Karpas-422 (cell line): ENCODE measurements around the gene NABP2. TPM values are rescaled to one million over a fixed set of nuclear protein-coding genes. Genes with fewer than 3 reads are reported as not detected.
A peak's percentile ranks its signal among the peaks of the same experiment; 100 is the strongest.
"Not testable (repeated sequence)": the region's sequence is repeated elsewhere in the genome, so short reads cannot be mapped to it uniquely, and the experiment has no call there.

ENCODE experiments used
- DNase-seq: peaks from one replicate; pipeline ENCODE4 v3.0.0-alpha.2; 2015
- H2AFZ ChIP-seq: fragments of 200-600 bp; sonication (generic); 2 replicates; pipeline ENCODE4 v1.6.1; 2014; ENCODE audit warnings: antibody characterized with exemption, low read length, mixed read lengths
- H3K27ac ChIP-seq: fragments of 200-600 bp; sonication (generic); 2 replicates; pipeline ENCODE4 v1.5.1; 2014; ENCODE audit warnings: mild to moderate bottlenecking, low read length, moderate library complexity
- H3K27me3 ChIP-seq: fragments of 200-600 bp; sonication (generic); 2 replicates; pipeline ENCODE4 v1.6.1; 2014; ENCODE audit warnings: low read length, mixed read lengths
- H3K36me3 ChIP-seq: fragments of 200-600 bp; sonication (generic); 2 replicates; pipeline ENCODE4 v1.6.1; 2014; ENCODE audit warnings: low read length, mixed read lengths; ENCODE audit not compliant: insufficient read depth
- H3K4me1 ChIP-seq: fragments of 200-600 bp; sonication (generic); 2 replicates; pipeline ENCODE4 v1.6.1; 2014; ENCODE audit warnings: mild to moderate bottlenecking, low read length, mixed read lengths
- H3K4me2 ChIP-seq: fragments of 200-600 bp; sonication (generic); 2 replicates; pipeline ENCODE4 v1.6.1; 2014; ENCODE audit warnings: low read length, low read depth, mild to moderate bottlenecking; ENCODE audit not compliant: poor library complexity, severe bottlenecking
- H3K4me3 ChIP-seq: fragments of 200-600 bp; sonication (generic); 2 replicates; pipeline ENCODE4 v1.5.1; 2014; ENCODE audit warnings: mild to moderate bottlenecking, antibody characterized with exemption, low read length, mixed read lengths
- H3K79me2 ChIP-seq: fragments of 200-600 bp; sonication (generic); 2 replicates; pipeline ENCODE4 v1.6.1; 2014; ENCODE audit warnings: mild to moderate bottlenecking, low read length, mixed read lengths
- H3K9ac ChIP-seq: fragments of 200-600 bp; sonication (generic); 2 replicates; pipeline ENCODE4 v1.6.0; 2014; ENCODE audit warnings: low read length
- H3K9me2 ChIP-seq: fragments of 200-600 bp; sonication (generic), shearing (Covaris generic); replicated peaks from 2 replicates; pipeline ENCODE4 v1.6.0; 2014; ENCODE audit warnings: mild to moderate bottlenecking, low read length, moderate library complexity; ENCODE audit not compliant: insufficient read depth
- H3K9me3 ChIP-seq: fragments of 300-700, 200-600 bp; sonication (generic); 2 replicates; pipeline ENCODE4 v1.6.1; 2014; ENCODE audit warnings: low read length, mixed read lengths
- H4K20me1 ChIP-seq: fragments of 200-600 bp; sonication (generic); 2 replicates; pipeline ENCODE4 v1.6.1; 2014; ENCODE audit warnings: mild to moderate bottlenecking, antibody characterized with exemption, low read length, low read depth; ENCODE audit not compliant: insufficient read depth
- total RNA-seq: library from RNA; depleted of rRNA; stranded (reverse); fragments of >200 nt; shearing (Covaris generic); gene quantifications from 2 replicates; pipeline ENCODE4 v1.2.3, GENCODE V29; 2014; ENCODE audit warnings: low replicate concordance

The NABP2 gene
- total RNA-seq, 1 experiment from 2014 or later, result 45.6 TPM

GRCh38 chr12:56190695-56191155 is 33.4 kb upstream of the NABP2 start:
- H3K4me3 ChIP-seq, result peak overlapping the region; percentile 75
- no peaks in the 10 kb centered on the region for H4K20me1 ChIP-seq
- H3K27me3 ChIP-seq, result no peaks in the 10 kb centered on the region
- H3K4me2 ChIP-seq, result peak overlapping the region; percentile 90
- H3K4me1 ChIP-seq, result peaks cover 43% of the 10 kb centered on the region
- DNase-seq, result no peak
- peak overlapping the region; percentile 89; the same call in 1 of the 2 replicates for H2AFZ ChIP-seq
- H3K27ac ChIP-seq, result peak overlapping the region; percentile 66
- H3K9me2 ChIP-seq, result no peaks in the 10 kb centered on the region
- H3K9ac ChIP-seq, result peak overlapping the region; percentile 80
- H3K9me3 ChIP-seq, result no peaks in the 10 kb centered on the region
- peaks cover 40% of the 10 kb centered on the region for H3K79me2 ChIP-seq
- peaks cover 15% of the 10 kb centered on the region for H3K36me3 ChIP-seq

GRCh38 chr12:56192582-56192981 is 31.6 kb upstream of the NABP2 start:
- Histone ChIP-seq H3K36me3 (no peaks in the 10 kb centered on the region; the same call in 1 of the 2 replicates), H3K9me3 (no peaks in the 10 kb centered on the region), H2AFZ (peak overlapping the region; percentile 82), H3K27ac (peak overlapping the region; percentile 52), H3K9ac (0 out of 2 replicates have a peak overlapping the region, but pooled peaks have one; percentile 15), H3K27me3 (no peaks in the 10 kb centered on the region), H3K4me1 (peaks cover 37% of the 10 kb centered on the region), H3K4me2 (peak overlapping the region; percentile 10), H4K20me1 (no peaks in the 10 kb centered on the region), H3K9me2 (no peaks in the 10 kb centered on the region), H3K4me3 (no peak overlapping the region), H3K79me2 (peaks cover 23% of the 10 kb centered on the region)
- DNase-seq, result no peak

GRCh38 chr12:56193025-56193578 is 31.0 kb upstream of the NABP2 start:
- Histone ChIP-seq H4K20me1 (no peaks in the 10 kb centered on the region), H3K4me1 (peaks cover 32% of the 10 kb centered on the region), H3K9me3 (no peaks in the 10 kb centered on the region), H3K27me3 (no peaks in the 10 kb centered on the region), H3K79me2 (peaks cover 18% of the 10 kb centered on the region), H3K9me2 (no peaks in the 10 kb centered on the region), H3K4me3 (no peak overlapping the region), H3K27ac (peak overlapping the region; percentile 52; the same call in 1 of the 2 replicates), H2AFZ (peak overlapping the region; percentile 82), H3K36me3 (no peaks in the 10 kb centered on the region), H3K4me2 (peak overlapping the region; percentile 10), H3K9ac (no peak overlapping the region)
- peak; percentile 96 for DNase-seq

- DNase-seq, H3K27me3 ChIP-seq, H3K36me3 ChIP-seq, H3K9me2 ChIP-seq, H3K4me3 ChIP-seq, H3K9me3 ChIP-seq, H2AFZ ChIP-seq, H3K9ac ChIP-seq, H4K20me1 ChIP-seq, H3K4me2 ChIP-seq, H3K79me2 ChIP-seq, H3K27ac ChIP-seq: not testable (repeated sequence)
- H3K4me1 ChIP-seq, result peaks cover 16% of the 10 kb centered on the region
Measured at GRCh38 chr12:56196818-56197550, 27.2 kb upstream of the NABP2 start.

- Histone ChIP-seq H3K4me1 (peaks cover 9% of the 10 kb centered on the region), H3K27me3 (no peaks in the 10 kb centered on the region), H3K27ac (no peak overlapping the region), H3K79me2 (no peaks in the 10 kb centered on the region), H3K9me3 (no peaks in the 10 kb centered on the region), H3K36me3 (no peaks in the 10 kb centered on the region), H3K9ac (no peak overlapping the region), H3K4me2 (no peak overlapping the region), H3K9me2 (no peaks in the 10 kb centered on the region), H4K20me1 (no peaks in the 10 kb centered on the region), H3K4me3 (no peak overlapping the region), H2AFZ (no peak overlapping the region)
- DNase-seq, result no peak
Measured at GRCh38 chr12:56197921-56198635, 26.1 kb upstream of the NABP2 start.

- H3K36me3 ChIP-seq, result no peaks in the 10 kb centered on the region
- no peak overlapping the region for H3K4me3 ChIP-seq
- H2AFZ ChIP-seq, result no peak overlapping the region
- H3K79me2 ChIP-seq, result no peaks in the 10 kb centered on the region
- no peaks in the 10 kb centered on the region for H3K9me3 ChIP-seq
- H3K27me3 ChIP-seq, result no peaks in the 10 kb centered on the region
- no peak overlapping the region for H3K9ac ChIP-seq
- peaks cover 5% of the 10 kb centered on the region for H3K4me1 ChIP-seq
- H4K20me1 ChIP-seq, result no peaks in the 10 kb centered on the region
- no peak overlapping the region for H3K4me2 ChIP-seq
- no peaks in the 10 kb centered on the region for H3K9me2 ChIP-seq
- DNase-seq, result no peak
- H3K27ac ChIP-seq, result no peak overlapping the region
Measured at GRCh38 chr12:56198836-56199235, 25.3 kb upstream of the NABP2 start.

- Histone ChIP-seq H3K4me2 (no peak overlapping the region), H2AFZ (no peak overlapping the region), H3K27ac (no peak overlapping the region)
Measured at GRCh38 chr12:56202366-56202765, 21.8 kb upstream of the NABP2 start.

GRCh38 chr12:56202838-56203237 is 21.3 kb upstream of the NABP2 start:
- Histone ChIP-seq H3K36me3 (peaks cover 18% of the 10 kb centered on the region; the same call in 1 of the 2 replicates), H3K9me3 (no peaks in the 10 kb centered on the region), H3K79me2 (no peaks in the 10 kb centered on the region), H2AFZ (no peak overlapping the region), H3K4me3 (no peak overlapping the region), H3K27ac (no peak overlapping the region), H3K4me1 (peaks cover 25% of the 10 kb centered on the region), H3K9me2 (no peaks in the 10 kb centered on the region), H3K9ac (no peak overlapping the region), H4K20me1 (no peaks in the 10 kb centered on the region), H3K4me2 (no peak overlapping the region), H3K27me3 (no peaks in the 10 kb centered on the region)
- no peak for DNase-seq

More at GRCh38 chr12:56202366-56202765, 21.8 kb upstream of the NABP2 start:
- H3K36me3 ChIP-seq, result peaks cover 13% of the 10 kb centered on the region; the same call in 1 of the 2 replicates
- H3K27me3 ChIP-seq, result no peaks in the 10 kb centered on the region
- no peak overlapping the region for H3K4me3 ChIP-seq
- no peak for DNase-seq
- peaks cover 20% of the 10 kb centered on the region for H3K4me1 ChIP-seq
- H4K20me1 ChIP-seq, result no peaks in the 10 kb centered on the region
- H3K9ac ChIP-seq, result no peak overlapping the region
- H3K79me2 ChIP-seq, result no peaks in the 10 kb centered on the region
- H3K9me3 ChIP-seq, result no peaks in the 10 kb centered on the region
- no peaks in the 10 kb centered on the region for H3K9me2 ChIP-seq
